Prostate gland (tissue), 2 donors: ENCODE measurements around the gene MET. TPM values are rescaled to one million over a fixed set of nuclear protein-coding genes. Genes with fewer than 3 reads are reported as not detected.
A peak's percentile ranks its signal among the peaks of the same experiment; 100 is the strongest.

Experiments
- DNase-seq: peaks from one replicate; pipeline ENCODE4 v3.0.0-alpha.2; 2019; ENCODE audit warnings: low spot score
- H3K27ac ChIP-seq, 2 donors: fragments of 200-600 bp; sonication (generic); 2 replicates each; pipeline ENCODE4 v1.5.1; 2017 to 2019
- H3K27me3 ChIP-seq: fragments of 200-600 bp; sonication (generic); replicated peaks from 2 replicates; pipeline ENCODE4 v1.5.1; 2019; ENCODE audit not compliant: insufficient read depth
- H3K36me3 ChIP-seq, 2 donors: fragments of 200-600 bp; sonication (generic); 1 replicate in 1 of 2; 2 replicates in 1 of 2; pipeline versions ENCODE4 v1.5.1 to v1.8.1; 2017 to 2019
- H3K4me1 ChIP-seq: fragments of 200-600 bp; sonication (generic); replicated peaks from 2 replicates; pipeline ENCODE4 v1.5.1; 2019
- H3K4me3 ChIP-seq, 2 donors: fragments of 200-600 bp; sonication (generic); 2 replicates each; pipeline ENCODE4 v1.5.1; 2017 to 2019
- H3K9me3 ChIP-seq: fragments of 200-600 bp; sonication (generic); 2 replicates; pipeline ENCODE4 v1.5.1; 2017
- CTCF ChIP-seq, 4 experiments: fragments of 200-600 bp in 2 of 4; fragments of 450-650 bp in 2 of 4; sonication (generic) in 2 of 4; IDR thresholded peaks; 1 replicate in 3 of 4; 2 replicates in 1 of 4; pipeline ENCODE4 v1.5.1; 2016 to 2019; ENCODE audit warnings: antibody characterized with exemption in 4 of 4, mild to moderate bottlenecking in 2 of 4, moderate library complexity in 2 of 4
- POLR2A ChIP-seq: fragments of 450-650 bp; IDR thresholded peaks from one replicate; pipeline ENCODE4 v1.6.1; 2016; ENCODE audit warnings: antibody characterized with exemption, mild to moderate bottlenecking
- POLR2AphosphoS5 ChIP-seq: sonication (generic); formaldehyde crosslinking; IDR thresholded peaks from one replicate; pipeline ENCODE4 v1.6.1; 2017; ENCODE audit warnings: antibody characterized with exemption
- WGBS: methylation state at CpG from one replicate; pipeline ENCODE4 v1.1.5; 2018; 5-methylcytosine and 5-hydroxymethylcytosine counted together
- intact Hi-C: fragments of 100-400 bp; cut with DNase I; formaldehyde crosslinking; loops from one replicate; pipeline ENCODE4 v1.14.2; 2022
- total RNA-seq, 2 donors: library from RNA; depleted of rRNA; stranded (reverse); fragments of >200 nt; gene quantifications; one replicate each; pipeline ENCODE4 v1.1.0, GENCODE V29; 2016

The MET gene
- total RNA-seq, 2 donors from 2014 or later = 14.2 to 17.0 TPM

GRCh38 chr7:116706668-116707126 lies 34.7 kb downstream of the MET start:
- H3K4me3 ChIP-seq = no peak overlapping the region
- 18% methylated on average over 3 of the region's 3 CpGs for WGBS
- TF ChIP-seq POLR2A = no peak
- peak; percentile 5 for TF ChIP-seq POLR2AphosphoS5
- no peak overlapping the region for H3K27ac ChIP-seq
- intact Hi-C loops = no loop called here
- DNase-seq = no peak
- H3K36me3 ChIP-seq = no peaks in the 10 kb centered on the region
- H3K27me3 ChIP-seq = no peaks in the 10 kb centered on the region
- H3K9me3 ChIP-seq = no peaks in the 10 kb centered on the region
- no peaks in the 10 kb centered on the region for H3K4me1 ChIP-seq

- TF ChIP-seq CTCF (IDR thresholded peaks at IDR 0.05) (no peak), POLR2A (no peak), POLR2AphosphoS5 (no peak)
- DNase-seq = no peak
- Histone ChIP-seq H3K4me1 (no peaks in the 10 kb centered on the region), H3K27me3 (no peaks in the 10 kb centered on the region), H3K27ac (no peak overlapping the region), H3K36me3 (no peaks in the 10 kb centered on the region), H3K4me3 (no peak overlapping the region), H3K9me3 (no peaks in the 10 kb centered on the region)
- WGBS = 93% methylated on average over 3 of the region's 3 CpGs
- intact Hi-C loops = no loop called here
These were observed 35.3 kb downstream of the MET start for GRCh38 chr7:116707289-116707688.

GRCh38 chr7:116708248-116708647 lies 36.3 kb downstream of the MET start:
- Histone ChIP-seq H3K9me3 (no peaks in the 10 kb centered on the region), H3K27me3 (no peaks in the 10 kb centered on the region), H3K4me3 (no peak overlapping the region), H3K36me3 (no peaks in the 10 kb centered on the region), H3K27ac (no peak overlapping the region), H3K4me1 (no peaks in the 10 kb centered on the region)
- no peak for TF ChIP-seq POLR2A
- no peak for TF ChIP-seq POLR2AphosphoS5
- no peak for TF ChIP-seq CTCF (IDR thresholded peaks at IDR 0.05)
- intact Hi-C loops = no loop called here
- no peak for DNase-seq
- WGBS = 84% methylated on average over 1 of the region's 1 CpG

- H3K4me1 ChIP-seq = no peaks in the 10 kb centered on the region
These were observed 36.9 kb downstream of the MET start for GRCh38 chr7:116708861-116709260.

DNA sequence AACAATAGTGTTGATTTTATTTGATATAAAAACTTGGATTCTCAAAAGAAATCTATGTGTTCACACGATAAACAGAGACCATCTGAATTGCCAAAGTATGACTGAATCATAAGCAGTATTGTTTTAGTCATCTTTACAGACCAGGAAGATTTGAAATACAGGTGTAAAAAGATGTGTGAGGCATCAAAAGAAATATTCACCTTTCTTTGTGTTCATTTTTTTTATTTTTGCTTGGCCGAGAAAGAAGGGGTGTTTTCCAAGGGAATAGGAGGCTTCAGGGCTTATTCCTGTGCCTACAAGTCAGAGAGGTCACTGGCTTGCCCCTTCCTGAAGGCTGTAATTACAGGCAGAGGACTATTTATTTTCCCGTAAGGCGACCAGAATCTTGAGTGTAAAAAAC lies 37.3 kb downstream of the MET start:
- no peaks in the 10 kb centered on the region for H3K9me3 ChIP-seq
- intact Hi-C loops = no loop called here
- no peaks in the 10 kb centered on the region for H3K36me3 ChIP-seq
- H3K4me1 ChIP-seq = no peaks in the 10 kb centered on the region
- no peaks in the 10 kb centered on the region for H3K27me3 ChIP-seq
- 84% methylated on average over 4 of the region's 4 CpGs for WGBS
- no peak for TF ChIP-seq POLR2AphosphoS5
- no peak for TF ChIP-seq CTCF (IDR thresholded peaks at IDR 0.05)
- TF ChIP-seq POLR2A = no peak
- DNase-seq = no peak
- no peak overlapping the region for H3K27ac ChIP-seq
- H3K4me3 ChIP-seq = no peak overlapping the region

More at GRCh38 chr7:116708861-116709260, 36.9 kb downstream of the MET start:
- TF ChIP-seq POLR2A (no peak), POLR2AphosphoS5 (no peak), CTCF (IDR thresholded peaks at IDR 0.05) (no peak)
- no peaks in the 10 kb centered on the region for H3K27me3 ChIP-seq
- H3K36me3 ChIP-seq = no peaks in the 10 kb centered on the region
- H3K27ac ChIP-seq = no peak overlapping the region
- no peak overlapping the region for H3K4me3 ChIP-seq
- intact Hi-C loops = no loop called here
- no peaks in the 10 kb centered on the region for H3K9me3 ChIP-seq
- no peak for DNase-seq
- 100% methylated on average over 1 of the region's 1 CpG for WGBS
